Endothelial cell of coronary artery (primary cell): ENCODE measurements around the gene SH3GLB2. TPM values are rescaled to one million over a fixed set of nuclear protein-coding genes. Genes with fewer than 3 reads are reported as not detected.

Experiments
- total RNA-seq: library from RNA; depleted of rRNA; stranded (reverse); fragments of >200 nt; gene quantifications from 2 replicates; pipeline ENCODE4 v1.2.3, GENCODE V29; 2014

SH3GLB2 gene
- total RNA-seq, result 23.4 and 40.7 TPM in 2 replicates

DNA sequence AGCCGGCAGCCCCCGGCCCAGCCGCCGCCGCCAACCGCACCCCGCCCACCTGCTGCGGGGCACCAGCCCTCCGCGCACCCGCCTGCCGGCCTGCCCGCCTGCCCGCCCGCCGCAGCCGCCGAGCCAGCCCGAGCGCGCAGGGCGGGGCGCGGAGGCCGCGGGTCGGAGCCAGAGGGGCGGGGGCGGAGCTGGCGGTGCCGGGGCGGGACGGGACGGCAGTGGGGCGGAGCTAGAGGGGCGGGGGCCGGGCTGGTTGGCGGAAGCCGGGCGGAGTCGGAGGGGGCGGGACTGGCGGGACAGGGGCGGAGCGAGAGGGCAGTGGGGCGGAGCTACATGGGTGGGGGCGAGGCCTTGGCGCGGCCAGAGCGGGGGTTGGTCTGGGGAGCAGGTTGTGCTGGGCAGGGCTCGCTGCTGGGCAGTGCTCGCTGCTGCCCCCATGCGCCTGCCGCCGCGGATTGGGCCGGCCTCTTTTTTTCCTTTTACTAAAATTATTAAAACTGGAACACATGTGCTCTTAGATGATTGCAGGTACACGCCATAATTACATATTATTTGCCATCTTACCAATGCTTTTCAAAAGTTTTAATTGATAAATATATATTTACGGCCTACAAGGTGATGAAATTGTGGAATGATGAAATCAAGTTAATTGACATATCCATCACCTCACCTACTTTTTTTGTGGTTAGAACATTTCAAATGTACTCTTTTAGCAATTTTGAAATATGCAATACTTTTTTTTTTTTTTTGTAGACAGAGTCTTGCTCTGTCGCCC lies at the start of gene SH3GLB2:
TSS of gene SH3GLB2 (minus strand) at position 140 of the 775 bp plus-strand sequence. CDS start 177 bp downstream, outside the sequence.

DNA sequence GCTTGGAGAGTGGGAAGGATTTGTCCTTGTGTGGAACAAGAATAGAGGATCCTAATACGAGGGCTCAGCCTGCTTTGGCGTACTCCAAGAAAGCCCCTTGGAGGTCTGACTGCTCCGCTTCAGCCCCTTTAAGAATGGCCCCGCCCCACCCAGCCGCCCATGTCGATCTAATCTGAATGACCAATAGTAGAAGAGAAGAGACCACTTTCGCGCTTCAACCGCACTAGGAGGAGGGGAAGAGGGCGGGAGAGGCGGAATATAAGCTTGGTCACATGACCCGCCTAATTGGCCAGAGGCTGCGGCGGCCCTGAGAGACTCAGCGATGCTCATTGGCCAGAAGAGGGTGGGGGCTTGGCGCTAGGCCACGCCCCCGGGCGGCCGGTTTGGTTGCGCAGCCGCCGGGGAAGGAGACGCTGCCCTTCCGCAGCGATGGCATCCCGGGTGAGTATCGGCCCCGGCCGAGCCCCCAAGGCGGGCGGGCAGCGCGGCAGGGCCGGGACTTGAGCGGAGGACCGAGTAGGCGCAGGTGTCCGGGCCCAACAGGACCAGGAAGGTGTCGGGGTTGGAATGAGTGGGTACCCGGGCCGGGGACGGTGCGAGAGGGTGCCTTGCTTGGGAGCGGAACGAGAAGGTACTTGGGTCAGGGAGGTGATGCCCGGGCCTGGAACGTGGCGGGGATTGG lies 8.3 kb upstream of the SH3GLB2 start, which contains the start of gene MIGA2:
TSS of gene MIGA2 (plus strand) at position 386 of the 682 bp plus-strand sequence. CDS start 3,969 bp downstream, outside the sequence.

Other genes with a start within 250 kb of the SH3GLB2 start
- gene TBC1D13, start 241.1 kb downstream of the SH3GLB2 start, total RNA-seq, result 11.7 and 14.0 TPM in 2 replicates
- gene ENDOG, start 209.8 kb downstream of the SH3GLB2 start, total RNA-seq, result 28.3 and 32.8 TPM in 2 replicates
- 13.0 and 14.8 TPM in 2 replicates for gene SPOUT1, start 198.5 kb downstream of the SH3GLB2 start, total RNA-seq
- gene KYAT1, start 146.4 kb downstream of the SH3GLB2 start, total RNA-seq, result 7.6 and 10.8 TPM in 2 replicates
- 110 and 120 TPM in 2 replicates for gene LRRC8A, start 146.2 kb downstream of the SH3GLB2 start, total RNA-seq
- gene PHYHD1, start 107.3 kb downstream of the SH3GLB2 start, total RNA-seq, result 0.27 and 0.75 TPM in 2 replicates
- 23.4 and 30.9 TPM in 2 replicates for gene DOLK, start 80.7 kb downstream of the SH3GLB2 start, total RNA-seq
- gene NUP188, start 80.6 kb downstream of the SH3GLB2 start, total RNA-seq, result 44.7 and 55.3 TPM in 2 replicates
- 18.7 and 21.5 TPM in 2 replicates for gene MIGA2, start 8.3 kb upstream of the SH3GLB2 start, total RNA-seq
- gene DOLPP1, start 52.8 kb upstream of the SH3GLB2 start, total RNA-seq, result 9.4 and 10.2 TPM in 2 replicates
- gene CRAT, start 82.5 kb upstream of the SH3GLB2 start, total RNA-seq, result 22.2 and 29.1 TPM in 2 replicates
- gene PTPA, start 83.1 kb upstream of the SH3GLB2 start, total RNA-seq, result 80.2 and 101 TPM in 2 replicates
- gene IER5L, start 149.9 kb upstream of the SH3GLB2 start, total RNA-seq, result 10.5 and 19.6 TPM in 2 replicates